Fibroblast of peridontal ligament (primary cell): ENCODE results near the gene SLC2A2.
A peak's percentile ranks its signal among the peaks of the same experiment; 100 is the strongest.

Source experiments
- DNase-seq: peaks from one replicate; pipeline ENCODE4 v3.0.0-alpha.2; 2010; ENCODE audit errors: extremely low read depth

SLC2A2 gene

DNA sequence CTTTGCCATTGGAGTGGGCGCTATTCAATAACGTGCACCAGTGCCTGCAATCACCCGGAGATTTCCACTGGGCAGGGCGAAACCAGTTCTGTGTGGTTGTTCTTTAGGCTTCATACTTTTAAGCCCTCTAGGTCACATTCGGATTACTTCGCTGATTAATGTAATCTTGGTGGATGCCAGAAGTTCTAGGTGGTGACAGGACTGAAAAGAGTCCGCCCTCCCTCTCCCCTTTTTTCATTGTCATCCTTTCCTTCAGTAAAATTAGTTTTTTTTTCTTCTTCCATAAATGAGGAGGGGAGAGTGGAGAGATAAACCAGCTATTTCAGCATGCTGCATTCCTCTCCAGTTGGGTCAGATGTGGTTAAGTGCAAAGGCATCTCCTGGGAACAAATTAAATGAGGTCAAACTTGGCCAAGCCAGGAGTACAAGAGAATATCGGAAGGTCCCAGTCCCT is 2.3 kb upstream of the SLC2A2 start:
- peak; percentile 96 for DNase-seq

DNA sequence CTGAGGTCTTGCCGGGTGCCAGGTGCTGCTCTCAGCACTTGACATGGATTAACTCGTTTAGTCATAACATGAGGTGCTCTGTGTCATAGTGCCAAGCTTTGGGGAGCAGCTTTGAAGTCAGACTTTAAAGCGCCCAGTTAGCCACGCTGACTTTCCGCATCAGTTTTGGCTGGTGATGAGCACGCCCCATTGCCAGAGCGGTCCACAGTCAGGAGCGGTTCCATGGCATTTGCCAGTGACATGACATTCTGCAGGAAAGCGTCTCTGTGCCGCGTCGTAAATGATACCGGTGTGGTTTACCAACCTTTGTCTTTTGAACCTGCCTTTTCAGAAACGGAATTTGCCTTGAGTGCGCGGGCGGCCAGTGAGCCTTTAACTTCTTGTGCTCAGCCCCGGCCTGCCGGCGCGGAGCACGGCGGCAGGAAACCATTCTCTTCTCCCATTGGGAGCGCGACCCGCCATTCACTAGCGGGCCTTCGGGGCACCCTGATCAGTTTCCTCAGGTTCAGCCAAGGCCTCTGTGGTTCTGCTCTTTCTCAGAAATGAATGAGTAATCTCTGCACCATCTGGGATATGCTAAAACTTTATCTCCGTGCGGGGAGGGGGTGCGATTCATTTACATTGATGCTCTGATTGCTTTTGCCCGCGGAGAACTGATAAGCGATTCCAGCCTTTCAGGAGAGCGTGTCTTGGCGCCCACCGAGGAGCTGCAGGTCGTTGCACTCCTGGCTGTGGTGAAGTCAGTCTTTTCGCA is 1.7 kb upstream of the SLC2A2 start:
- DNase-seq, result peak; percentile 93

DNA sequence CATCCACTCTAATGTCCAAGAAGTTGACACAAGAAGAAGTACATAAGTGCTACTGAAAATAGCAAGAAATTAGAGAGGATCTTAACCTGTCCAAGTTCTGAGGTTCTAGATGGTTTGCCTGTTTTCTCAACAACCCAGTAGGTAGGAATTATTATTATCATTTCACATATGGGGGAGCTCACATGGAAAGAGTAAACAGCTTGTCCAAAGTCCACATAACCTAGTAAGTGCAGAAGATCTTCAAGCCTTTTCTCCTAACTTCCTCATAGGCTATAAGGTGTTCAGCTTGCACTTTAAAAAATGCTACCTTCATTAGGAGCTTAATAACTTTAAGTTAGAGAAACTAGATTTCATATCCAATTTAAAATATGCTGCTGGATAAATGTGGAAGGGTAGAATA is 3.0 kb downstream of the SLC2A2 start:
- DNase-seq, result no peak

- no peak for DNase-seq
These were observed 5.1 kb downstream of the SLC2A2 start for GRCh38 chr3:171021377-171021776.

DNA sequence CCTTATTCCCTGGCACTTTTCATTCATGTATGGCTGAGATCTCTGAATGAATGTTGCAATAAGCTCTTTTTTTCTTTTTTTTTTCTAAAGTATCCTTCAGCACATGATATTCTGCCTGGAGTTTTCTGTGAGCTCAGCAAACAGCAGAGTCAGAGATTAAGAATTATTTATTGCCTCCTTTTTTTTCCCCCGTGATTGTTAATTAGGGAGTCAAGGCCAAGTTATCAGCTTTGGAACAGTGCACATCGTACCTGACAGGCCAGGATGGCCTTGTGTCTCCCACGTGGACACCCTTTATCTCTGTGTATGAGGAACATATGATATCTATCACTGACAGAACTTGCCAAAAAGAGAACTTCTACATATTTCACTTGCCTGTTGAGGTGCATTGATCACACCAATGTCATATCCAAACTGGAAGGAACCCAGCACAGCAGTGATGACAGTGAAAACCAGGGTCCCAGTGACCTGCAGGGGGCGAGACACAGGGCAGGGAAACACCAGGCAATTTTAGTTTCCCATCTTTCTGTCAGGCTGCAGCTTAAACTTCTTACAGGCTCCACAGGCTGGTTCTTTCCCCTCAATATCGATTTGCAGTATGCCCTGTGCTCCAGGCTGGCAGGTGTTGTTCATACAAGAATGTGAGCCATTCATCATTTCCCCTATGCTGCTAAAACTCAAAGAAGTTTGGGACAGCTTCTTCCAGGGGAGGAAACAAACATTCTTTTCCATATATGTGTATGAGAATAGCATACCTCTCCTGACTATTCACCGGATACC is 8.2 kb downstream of the SLC2A2 start:
- no peak for DNase-seq

DNA sequence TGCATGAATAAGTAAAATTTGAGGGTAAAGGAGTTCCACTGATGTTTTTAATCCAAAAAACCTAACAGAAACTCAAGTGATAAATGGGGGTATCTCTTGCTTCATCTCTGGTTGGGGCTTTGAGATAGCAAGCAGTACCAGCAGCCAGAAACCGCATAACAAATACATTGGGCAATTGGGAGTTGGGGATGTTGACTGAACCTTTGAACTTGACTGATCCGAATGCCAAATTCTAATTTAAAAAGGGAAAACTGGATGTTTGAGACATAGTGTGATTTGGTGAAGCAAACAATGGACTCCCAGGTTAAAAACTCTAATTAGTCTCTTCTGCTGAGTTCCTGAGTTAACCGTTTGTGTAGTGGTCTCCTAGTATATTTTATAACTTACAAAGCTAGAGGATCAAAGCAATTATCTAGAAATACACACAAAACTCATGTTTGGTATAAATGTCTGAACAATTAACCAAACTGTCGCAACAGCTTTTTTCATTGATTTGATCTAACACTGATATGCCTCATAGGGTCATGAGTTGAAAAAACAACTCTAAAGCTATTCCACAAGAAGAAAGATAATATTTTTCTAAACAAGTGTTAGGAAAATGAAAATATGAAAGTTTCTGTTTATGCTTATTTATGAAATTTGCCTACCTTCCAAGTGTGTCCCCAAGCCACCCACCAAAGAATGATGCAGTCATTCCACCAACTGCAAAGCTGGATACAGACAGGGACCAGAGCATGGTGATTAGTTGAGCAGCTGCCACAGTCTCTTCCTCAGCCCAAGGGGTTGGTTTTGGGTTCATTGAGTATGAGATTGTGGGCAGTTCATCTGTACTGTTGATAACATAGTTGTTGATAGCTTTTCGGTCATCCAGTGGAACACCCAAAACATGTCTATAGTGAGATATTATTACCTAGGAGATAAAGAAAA is 12.4 kb downstream of the SLC2A2 start:
- DNase-seq, result peak; percentile 75

- DNase-seq, result no peak
These were observed 14.6 kb downstream of the SLC2A2 start for GRCh38 chr3:171011873-171012336.

GRCh38 chr3:171011109-171011872 is 15.2 kb downstream of the SLC2A2 start:
- DNase-seq, result no peak

- DNase-seq, result no peak
These were observed 19.2 kb downstream of the SLC2A2 start for GRCh38 chr3:171007316-171007715.

DNA sequence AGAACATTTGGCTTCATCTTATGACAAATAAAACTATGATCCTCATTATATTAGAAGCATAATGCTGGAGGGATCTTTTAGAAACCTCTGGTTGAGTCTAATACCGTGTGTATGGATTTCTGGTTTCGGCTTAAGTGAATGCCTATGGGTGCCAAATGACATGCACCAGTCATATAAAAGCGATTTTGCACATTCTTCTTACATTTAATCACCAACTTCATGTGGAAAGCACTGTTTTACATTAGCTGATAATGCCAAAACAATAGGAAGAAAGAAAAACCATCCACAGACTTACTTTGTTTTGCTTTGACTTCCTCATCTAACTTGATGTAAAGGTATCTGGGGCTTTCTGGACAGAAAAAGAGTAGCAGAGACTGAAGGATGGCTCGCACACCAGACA is 20.9 kb downstream of the SLC2A2 start:
- peak; percentile 25 for DNase-seq

DNA sequence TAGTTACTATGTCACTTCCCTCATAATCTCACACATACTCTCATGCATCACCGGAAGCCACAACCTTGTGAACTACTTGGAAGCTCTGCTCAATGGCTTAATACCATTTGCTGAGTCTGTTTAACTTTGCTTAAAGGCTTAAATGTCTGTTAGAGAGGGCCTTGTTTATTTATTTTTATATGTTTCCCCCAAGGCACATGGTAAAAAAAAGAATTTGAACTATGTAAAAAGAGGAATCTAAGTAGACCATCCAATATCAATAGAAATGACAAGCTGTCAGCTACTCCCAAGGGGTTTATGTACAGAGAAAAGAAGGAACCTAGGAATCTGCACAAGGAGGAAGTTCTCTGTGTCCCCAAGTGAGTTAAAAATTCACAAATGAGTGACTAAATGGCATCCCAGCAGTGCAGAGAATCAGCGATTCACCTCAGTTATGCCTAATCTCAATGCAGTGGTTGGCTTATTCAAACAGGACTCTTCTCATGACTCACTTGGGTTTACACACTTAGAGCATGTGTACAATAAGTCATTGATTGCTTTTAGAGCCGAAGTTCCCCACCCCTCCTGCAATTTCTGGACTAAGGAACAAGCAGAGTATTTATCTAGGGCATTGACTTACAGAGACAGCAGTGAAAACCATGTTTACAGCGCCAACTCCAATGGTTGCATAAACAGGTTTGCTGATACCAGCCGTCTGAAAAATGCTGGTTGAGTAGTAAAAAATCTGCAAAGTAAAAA is 24.4 kb downstream of the SLC2A2 start:
- DNase-seq, result peak; percentile 73

DNA sequence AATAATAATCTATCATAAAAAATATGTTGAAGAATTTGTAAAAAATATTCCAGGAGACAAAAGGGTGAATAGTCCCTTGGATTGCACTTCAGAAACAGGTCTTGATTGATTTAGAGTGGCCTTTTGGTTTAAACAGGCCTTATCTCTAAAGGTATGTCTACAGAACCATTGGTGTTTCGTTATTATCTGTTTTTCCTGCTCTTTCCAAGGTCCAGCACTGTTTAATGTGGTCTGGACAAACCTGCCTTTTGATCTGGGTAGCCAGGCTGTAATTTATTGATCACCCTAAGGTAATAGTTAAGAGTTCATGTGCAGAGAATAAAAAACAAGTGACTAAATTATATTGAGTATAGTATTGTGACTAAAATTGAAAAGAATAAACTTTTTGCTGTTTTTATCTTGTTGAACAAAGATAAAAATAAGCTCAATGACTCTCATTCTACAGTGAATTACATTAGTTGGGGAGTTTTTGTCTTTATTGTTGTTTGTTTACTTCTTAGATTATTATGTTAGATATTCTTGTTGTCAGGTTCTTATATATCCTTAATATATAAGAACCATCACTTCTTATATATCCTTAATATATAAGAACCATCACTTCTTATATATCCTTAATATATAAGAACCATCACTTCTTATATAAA is 25.1 kb downstream of the SLC2A2 start:
- no peak for DNase-seq

DNA sequence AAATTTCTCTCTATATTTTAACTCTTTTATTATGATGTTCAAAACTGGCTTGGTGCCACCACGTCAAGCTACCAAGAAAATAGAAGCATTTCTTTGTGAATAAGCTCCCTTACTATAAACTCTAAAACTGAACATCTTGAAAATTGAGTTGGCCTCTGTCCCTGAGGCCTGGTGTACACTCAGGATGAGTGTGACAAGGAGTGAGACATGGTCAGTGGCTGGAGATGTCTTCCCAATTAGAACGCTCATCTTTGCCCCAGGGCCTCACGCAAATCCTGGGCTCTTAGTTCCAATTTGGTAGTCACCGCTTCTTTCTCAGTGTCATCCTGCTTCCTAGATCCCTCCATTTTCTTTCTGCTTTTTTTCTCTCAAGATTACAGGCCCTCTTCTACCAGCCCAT is 26.2 kb downstream of the SLC2A2 start:
- peak; percentile 14 for DNase-seq

DNA sequence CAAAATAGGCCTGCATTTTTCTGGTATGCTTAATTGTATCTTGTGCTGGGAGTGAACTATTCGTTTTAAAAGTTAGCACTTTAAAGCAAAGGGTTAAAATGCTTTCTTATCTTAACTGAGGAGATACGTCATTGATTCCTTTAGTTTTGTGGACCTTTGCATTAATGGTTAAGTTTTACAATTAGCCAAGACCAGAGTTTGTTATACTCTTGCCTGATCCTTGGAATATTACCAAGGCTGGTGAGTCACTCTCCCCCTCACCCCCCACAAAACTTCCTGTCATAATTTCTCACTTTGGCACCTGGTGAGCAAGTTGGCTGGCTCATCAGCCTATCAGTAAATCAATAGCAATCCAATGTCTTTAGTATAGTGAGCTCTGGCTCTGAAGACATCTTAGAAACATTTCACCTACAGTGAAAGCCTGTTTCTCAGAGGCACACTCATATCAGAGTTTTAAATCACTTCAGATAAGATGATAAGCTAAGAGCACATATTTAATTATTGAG is 26.7 kb downstream of the SLC2A2 start:
- peak; percentile 59 for DNase-seq

DNA sequence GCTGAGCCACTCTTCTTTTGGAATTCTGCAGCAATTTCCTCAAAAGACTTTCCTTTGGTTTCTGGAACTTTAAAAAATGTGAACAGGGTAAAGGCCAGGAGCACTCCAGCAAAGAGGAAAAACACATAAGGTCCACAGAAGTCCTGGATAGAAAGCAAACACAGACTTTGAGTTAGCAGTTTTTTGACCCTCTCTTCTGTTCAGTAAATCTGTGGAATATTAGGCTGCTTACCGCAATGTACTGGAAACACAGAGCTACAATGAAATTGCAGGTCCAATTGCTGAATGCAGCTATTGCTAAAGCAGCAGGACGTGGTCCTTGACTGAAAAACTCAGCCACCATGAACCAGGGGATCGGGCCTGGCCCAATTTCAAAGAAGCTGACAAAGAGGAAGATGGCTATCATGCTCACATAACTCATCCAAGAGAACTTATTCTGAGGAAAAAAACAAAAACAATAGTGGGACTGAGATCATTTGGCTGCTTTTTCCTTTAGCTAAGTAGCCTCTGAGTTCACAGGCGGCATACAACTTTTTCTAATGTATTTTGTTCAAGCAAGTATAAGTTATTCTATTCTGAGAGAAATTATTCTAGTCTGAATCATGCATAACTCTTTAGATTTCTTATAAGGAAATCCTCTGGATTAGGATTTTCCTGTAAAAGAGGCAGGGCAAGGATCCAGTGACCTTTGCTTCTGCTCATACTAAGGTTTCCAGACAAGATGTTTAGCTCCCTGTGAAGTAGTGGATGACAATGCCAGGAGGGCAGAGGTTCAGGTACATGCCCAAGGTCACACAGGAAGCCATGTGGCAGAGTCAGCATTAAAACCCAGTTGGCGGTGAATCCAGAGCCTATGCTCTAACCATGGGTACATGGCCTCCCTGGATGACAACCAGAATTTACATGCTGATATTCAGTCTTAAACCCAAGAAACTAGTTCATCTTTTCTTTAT is 28.3 kb downstream of the SLC2A2 start:
- DNase-seq, result peak; percentile 87

DNA sequence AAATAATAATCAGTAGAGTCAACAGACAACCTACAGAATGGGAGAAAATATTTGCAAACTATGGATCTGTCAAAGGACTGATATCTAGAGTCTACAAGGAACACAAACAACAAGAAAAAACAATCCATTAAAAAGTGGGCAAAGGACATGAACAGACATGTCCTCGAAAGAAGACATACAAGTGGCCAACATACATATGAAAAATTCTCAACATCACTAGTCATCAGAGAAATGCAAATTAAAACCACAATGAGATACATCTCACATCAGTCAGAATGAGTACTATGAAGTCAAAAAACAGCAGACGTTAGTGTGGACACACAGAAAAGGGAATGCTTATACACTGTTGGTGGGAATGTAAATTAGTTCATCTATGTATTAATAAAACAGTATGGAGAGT is 33.7 kb downstream of the SLC2A2 start:
- peak; percentile 25 for DNase-seq

DNA sequence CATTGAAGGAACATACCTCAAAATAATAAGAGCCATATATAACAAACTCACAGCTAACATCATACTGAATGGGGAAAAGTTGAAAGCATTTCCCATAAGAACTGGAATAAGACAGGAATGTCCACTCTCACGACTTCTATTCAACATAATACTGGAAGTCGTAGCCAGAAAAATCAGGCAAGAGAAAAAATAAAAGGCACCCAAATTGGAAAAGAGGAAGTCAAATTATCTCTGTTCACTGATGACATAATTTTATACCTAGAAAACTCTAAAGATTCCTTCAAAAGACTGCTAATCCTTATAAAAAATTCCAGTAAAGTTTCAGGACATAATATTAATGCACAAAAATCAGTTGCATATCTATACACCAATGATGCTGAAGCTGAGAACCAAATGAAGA is 34.9 kb downstream of the SLC2A2 start:
- no peak for DNase-seq

DNA sequence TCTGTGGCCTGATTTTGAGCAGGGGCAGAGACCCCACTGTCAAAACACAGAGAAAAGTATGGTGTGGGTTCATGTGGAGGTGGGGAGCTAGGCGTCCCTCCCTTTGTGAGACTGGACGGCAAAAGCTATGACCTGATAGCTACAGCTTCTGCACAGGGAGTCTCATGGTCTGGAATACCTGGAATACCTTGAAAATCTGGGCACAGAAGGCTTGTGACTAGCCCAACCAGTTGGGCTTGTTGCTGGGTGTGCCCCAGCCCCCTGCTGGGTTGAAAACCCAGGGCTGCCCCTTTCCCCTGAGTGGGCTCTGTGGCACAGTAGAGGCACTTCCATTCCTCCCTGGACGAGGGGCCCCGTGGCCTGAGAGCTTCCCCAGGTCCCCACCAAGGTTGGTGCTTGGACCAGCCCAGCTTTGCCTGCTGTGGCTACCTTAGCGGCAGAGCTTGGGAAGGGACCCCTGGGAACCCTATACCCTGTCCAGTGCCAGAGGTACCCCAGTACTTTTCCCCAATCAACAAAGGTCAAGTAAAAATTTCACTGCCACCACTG is 37.3 kb downstream of the SLC2A2 start:
- no peak for DNase-seq
